Measurements from ENCODE around the gene PRSS36. TPM values are rescaled to one million over a fixed set of nuclear protein-coding genes. Genes with fewer than 3 reads are reported as not detected.

The PRSS36 gene
- total and polyA plus RNA-seq, 7 donors = 0.83 to 10.2 (median 4.7) TPM

- no peak for DNase-seq
- no peaks in the 10 kb centered on the region for H3K9me3 ChIP-seq
- H3K4me3 ChIP-seq = no peak overlapping the region
- H3K4me1 ChIP-seq = peaks cover 0 to 5% (median 2%) of the 10 kb centered on the region in 4 donors
- H3K27ac ChIP-seq = no peak overlapping the region
- no peaks in the 10 kb centered on the region for H3K27me3 ChIP-seq
- TF ChIP-seq, protein P1, sequence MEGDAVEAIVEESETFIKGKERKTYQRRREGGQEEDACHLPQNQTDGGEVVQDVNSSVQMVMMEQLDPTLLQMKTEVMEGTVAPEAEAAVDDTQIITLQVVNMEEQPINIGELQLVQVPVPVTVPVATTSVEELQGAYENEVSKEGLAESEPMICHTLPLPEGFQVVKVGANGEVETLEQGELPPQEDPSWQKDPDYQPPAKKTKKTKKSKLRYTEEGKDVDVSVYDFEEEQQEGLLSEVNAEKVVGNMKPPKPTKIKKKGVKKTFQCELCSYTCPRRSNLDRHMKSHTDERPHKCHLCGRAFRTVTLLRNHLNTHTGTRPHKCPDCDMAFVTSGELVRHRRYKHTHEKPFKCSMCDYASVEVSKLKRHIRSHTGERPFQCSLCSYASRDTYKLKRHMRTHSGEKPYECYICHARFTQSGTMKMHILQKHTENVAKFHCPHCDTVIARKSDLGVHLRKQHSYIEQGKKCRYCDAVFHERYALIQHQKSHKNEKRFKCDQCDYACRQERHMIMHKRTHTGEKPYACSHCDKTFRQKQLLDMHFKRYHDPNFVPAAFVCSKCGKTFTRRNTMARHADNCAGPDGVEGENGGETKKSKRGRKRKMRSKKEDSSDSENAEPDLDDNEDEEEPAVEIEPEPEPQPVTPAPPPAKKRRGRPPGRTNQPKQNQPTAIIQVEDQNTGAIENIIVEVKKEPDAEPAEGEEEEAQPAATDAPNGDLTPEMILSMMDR (IDR thresholded peaks at IDR 0.05) = no peak
- TF ChIP-seq POLR2AphosphoS5 (IDR thresholded peaks at IDR 0.05) (no peak), POLR2A (IDR thresholded peaks at IDR 0.05) (no peak), EP300 (IDR thresholded peaks at IDR 0.05) (no peak)
- peaks cover 73 to 100% (median 85%) of the 10 kb centered on the region in 4 donors for H3K36me3 ChIP-seq
- 95 to 96% methylated on average over 17 of the region's 17 CpGs for WGBS, 2 donors
- intact Hi-C loops (cut with DNase I) = no loop called here
Measured at GRCh38 chr16:31190818-31191444, 41.1 kb upstream of the PRSS36 start.

- intact Hi-C loops (cut with DNase I) = no loop called here
- 96 to 98% methylated on average over 12 of the region's 12 CpGs for WGBS, 2 donors
- Histone ChIP-seq H3K27me3 (no peaks in the 10 kb centered on the region), H3K4me3 (no peak overlapping the region), H3K36me3 (peaks cover 75 to 100% (median 88%) of the 10 kb centered on the region in 4 donors), H3K27ac (no peak overlapping the region), H3K4me1 (peaks cover 0 to 5% (median 2%) of the 10 kb centered on the region in 4 donors), H3K9me3 (no peaks in the 10 kb centered on the region)
- no peak for DNase-seq
- no peak for TF ChIP-seq EP300 (IDR thresholded peaks at IDR 0.05)
- no peak for TF ChIP-seq POLR2AphosphoS5 (IDR thresholded peaks at IDR 0.05)
- TF ChIP-seq, protein P1 (IDR thresholded peaks at IDR 0.05) = no peak
- TF ChIP-seq POLR2A (IDR thresholded peaks at IDR 0.05) = no peak
Measured at GRCh38 chr16:31190061-31190460, 40.2 kb upstream of the PRSS36 start.

DNA sequence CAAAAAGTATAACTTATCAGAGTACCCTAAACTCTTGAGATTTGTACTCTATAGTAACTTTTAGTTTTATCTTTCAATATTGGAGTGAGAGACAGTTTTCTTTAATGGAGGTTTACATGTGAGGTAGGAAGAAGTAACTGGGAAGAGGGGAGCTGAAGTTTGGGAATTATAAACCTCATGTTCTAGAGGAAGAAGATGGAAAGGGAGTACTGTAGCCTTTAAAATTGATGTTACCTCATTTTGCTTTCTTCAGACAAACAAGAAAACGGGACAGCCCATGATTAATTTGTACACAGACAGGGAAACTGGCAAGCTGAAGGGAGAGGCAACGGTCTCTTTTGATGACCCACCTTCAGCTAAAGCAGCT is 39.5 kb upstream of the PRSS36 start:
- no peak overlapping the region for H3K4me3 ChIP-seq
- intact Hi-C loops (cut with DNase I) = loop anchor here (10.0 kb wide), 1 partner anchor 685 kb away; the partner anchor contains the start of gene ZNF267
- peaks cover 82 to 100% (median 94%) of the 10 kb centered on the region in 4 donors for H3K36me3 ChIP-seq
- H3K27me3 ChIP-seq = no peaks in the 10 kb centered on the region
- peaks cover 0 to 5% (median 2%) of the 10 kb centered on the region in 4 donors for H3K4me1 ChIP-seq
- no peak overlapping the region for H3K27ac ChIP-seq
- 90 to 96% methylated on average over 2 of the region's 2 CpGs for WGBS, 2 donors
- DNase-seq = no peak
- TF ChIP-seq POLR2A (IDR thresholded peaks at IDR 0.05) (no peak), EP300 (IDR thresholded peaks at IDR 0.05) (no peak), POLR2AphosphoS5 (IDR thresholded peaks at IDR 0.05) (no peak)
- TF ChIP-seq, protein P1 (IDR thresholded peaks at IDR 0.05) = no peak
- H3K9me3 ChIP-seq = no peaks in the 10 kb centered on the region

DNA sequence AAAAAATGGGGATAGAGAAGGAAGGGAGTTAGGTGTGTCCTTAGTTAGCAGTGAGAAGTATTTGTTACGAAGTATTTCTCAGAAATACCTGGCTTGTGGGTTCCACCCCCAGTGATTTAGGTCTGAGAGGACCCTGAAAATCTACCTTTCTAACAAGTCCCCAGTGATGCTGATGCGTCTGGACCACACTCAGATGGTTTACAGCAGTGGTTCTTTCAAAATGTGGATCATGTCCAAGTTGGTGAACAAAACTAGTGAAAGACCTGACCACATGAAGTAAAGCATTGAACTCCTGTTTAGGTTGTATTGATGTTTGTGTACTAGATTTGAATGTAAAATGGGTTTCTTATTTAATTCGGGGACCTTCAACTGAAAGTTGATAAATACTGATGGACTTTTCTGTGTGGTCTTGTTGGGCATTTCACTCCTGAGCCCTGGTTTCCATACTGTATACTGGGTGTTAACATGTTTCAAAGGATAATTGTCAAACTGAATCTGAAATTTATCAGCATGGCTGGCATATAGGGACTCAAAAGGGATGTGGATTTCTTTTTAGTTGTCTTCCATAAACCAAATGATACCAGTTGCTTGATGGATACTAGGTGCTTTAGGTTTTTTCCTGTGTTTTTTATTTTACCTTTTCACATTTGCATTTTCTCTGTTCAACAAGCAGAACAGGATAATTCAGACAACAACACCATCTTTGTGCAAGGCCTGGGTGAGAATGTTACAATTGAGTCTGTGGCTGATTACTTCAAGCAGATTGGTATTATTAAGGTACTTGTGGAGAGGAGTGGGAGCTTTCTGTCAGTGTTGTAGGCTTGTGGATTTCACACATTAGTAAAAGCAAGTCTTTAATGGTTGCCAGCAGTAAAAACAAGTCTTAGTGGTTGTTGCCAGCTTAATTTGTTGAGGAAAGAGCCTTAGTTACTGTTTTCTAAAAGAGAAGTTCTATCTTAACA is 38.9 kb upstream of the PRSS36 start:
- intact Hi-C loops (cut with DNase I) = loop anchor here (10.0 kb wide), 1 partner anchor 686 kb away; the partner anchor contains the start of gene ZNF267
- WGBS, 2 donors = 84 to 92% methylated on average over 3 of the region's 3 CpGs

More for the DNA sequence above, 38.9 kb upstream of the PRSS36 start:
- Histone ChIP-seq H3K4me3 (no peak overlapping the region), H3K4me1 (peaks cover 0 to 9% (median 6%) of the 10 kb centered on the region in 4 donors), H3K9me3 (no peaks in the 10 kb centered on the region), H3K27ac (no peak overlapping the region), H3K36me3 (peaks cover 87 to 100% (median 95%) of the 10 kb centered on the region in 4 donors), H3K27me3 (no peaks in the 10 kb centered on the region)
- TF ChIP-seq EP300 (IDR thresholded peaks at IDR 0.05) (no peak), POLR2A (IDR thresholded peaks at IDR 0.05) (no peak), POLR2AphosphoS5 (IDR thresholded peaks at IDR 0.05) (no peak)
- TF ChIP-seq, protein P1 (IDR thresholded peaks at IDR 0.05) = no peak
- no peak for DNase-seq

Measured in sigmoid colon (tissue), 7 donors.